GM19452 (cell line): Measurements from ENCODE around the gene ANKRD17.
"Not testable (repeated sequence)": the region's sequence is repeated elsewhere in the genome, so short reads cannot be mapped to it uniquely, and the experiment has no call there.

Experiments used
- ATAC-seq: cut with Tn5 transposase; IDR thresholded peaks from one replicate; pipeline ENCODE4 v1.9.1; 2021; ENCODE audit not compliant: unreplicated experiment

The ANKRD17 gene, protein sequence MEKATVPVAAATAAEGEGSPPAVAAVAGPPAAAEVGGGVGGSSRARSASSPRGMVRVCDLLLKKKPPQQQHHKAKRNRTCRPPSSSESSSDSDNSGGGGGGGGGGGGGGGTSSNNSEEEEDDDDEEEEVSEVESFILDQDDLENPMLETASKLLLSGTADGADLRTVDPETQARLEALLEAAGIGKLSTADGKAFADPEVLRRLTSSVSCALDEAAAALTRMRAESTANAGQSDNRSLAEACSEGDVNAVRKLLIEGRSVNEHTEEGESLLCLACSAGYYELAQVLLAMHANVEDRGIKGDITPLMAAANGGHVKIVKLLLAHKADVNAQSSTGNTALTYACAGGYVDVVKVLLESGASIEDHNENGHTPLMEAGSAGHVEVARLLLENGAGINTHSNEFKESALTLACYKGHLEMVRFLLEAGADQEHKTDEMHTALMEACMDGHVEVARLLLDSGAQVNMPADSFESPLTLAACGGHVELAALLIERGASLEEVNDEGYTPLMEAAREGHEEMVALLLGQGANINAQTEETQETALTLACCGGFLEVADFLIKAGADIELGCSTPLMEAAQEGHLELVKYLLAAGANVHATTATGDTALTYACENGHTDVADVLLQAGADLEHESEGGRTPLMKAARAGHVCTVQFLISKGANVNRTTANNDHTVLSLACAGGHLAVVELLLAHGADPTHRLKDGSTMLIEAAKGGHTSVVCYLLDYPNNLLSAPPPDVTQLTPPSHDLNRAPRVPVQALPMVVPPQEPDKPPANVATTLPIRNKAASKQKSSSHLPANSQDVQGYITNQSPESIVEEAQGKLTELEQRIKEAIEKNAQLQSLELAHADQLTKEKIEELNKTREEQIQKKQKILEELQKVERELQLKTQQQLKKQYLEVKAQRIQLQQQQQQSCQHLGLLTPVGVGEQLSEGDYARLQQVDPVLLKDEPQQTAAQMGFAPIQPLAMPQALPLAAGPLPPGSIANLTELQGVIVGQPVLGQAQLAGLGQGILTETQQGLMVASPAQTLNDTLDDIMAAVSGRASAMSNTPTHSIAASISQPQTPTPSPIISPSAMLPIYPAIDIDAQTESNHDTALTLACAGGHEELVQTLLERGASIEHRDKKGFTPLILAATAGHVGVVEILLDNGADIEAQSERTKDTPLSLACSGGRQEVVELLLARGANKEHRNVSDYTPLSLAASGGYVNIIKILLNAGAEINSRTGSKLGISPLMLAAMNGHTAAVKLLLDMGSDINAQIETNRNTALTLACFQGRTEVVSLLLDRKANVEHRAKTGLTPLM (N-terminal part only)

GRCh38 chr4:73258686-73259570 lies at the start of gene ANKRD17:
ANKRD17 (minus strand) TSS chr4:73258798; CDS start chr4:73258668, 130 bp downstream.
- ATAC-seq, result peak; percentile 77

- no peak for ATAC-seq
Observed at GRCh38 chr4:73308286-73308685, 49.7 kb upstream of the ANKRD17 start.

DNA sequence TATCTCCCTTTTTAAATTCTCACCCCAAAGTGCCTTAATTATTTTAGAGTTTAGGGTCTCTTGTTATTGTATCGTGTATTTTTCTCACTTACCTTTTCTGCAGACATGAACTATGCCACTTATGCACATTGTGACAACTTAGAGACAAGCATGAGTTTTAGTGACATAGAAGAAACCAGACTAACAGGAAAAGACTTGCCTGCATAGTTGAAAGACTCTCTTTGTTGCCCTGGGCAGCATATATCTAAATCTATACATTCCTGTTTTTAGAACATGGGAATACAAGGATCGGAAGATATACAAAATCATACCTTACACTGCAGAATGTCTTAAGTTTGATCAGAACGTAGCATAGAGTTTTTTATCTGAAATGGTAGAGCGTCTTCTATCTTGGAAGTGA lies 45.1 kb upstream of the ANKRD17 start:
- ATAC-seq, result no peak

DNA sequence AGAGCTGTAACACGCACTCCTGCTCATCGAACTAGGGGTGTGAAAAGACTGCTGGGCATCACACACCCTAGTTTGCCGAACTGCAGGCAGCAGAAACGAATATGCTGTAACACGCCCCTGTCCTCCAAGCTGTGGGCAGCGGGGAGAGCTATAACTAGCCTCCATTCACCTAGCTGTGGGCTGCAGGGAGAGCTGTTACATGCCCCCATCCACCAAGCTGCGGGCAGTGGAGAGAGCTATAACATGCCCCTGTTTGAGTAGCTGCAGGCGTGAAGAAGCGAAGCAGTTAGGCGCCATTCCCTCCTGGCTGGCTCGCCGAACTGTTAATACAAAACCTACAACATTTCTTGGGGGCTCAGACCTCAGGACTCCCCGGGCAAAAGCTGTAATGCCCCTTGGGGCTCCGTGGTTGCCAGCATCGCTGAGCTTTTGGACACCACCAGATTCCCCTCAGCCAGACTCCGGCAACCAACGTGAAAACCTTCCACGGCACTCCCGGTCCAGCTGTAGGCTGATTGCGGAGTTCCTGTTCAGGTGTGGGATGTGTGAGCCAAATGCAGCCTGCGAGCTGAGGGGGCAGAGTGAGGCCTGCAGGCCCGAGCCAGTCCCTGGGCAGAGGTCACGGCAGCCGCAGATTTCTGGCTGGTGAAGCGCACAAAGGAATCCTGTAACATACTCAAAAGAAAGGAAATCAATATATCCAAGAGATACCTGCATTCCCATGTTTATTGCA lies 41.1 kb upstream of the ANKRD17 start:
- ATAC-seq, result no peak

GRCh38 chr4:73292661-73293060 lies 34.1 kb upstream of the ANKRD17 start:
- ATAC-seq, result not testable (repeated sequence)

GRCh38 chr4:73281982-73282381 lies 23.4 kb upstream of the ANKRD17 start:
- ATAC-seq, result no peak

DNA sequence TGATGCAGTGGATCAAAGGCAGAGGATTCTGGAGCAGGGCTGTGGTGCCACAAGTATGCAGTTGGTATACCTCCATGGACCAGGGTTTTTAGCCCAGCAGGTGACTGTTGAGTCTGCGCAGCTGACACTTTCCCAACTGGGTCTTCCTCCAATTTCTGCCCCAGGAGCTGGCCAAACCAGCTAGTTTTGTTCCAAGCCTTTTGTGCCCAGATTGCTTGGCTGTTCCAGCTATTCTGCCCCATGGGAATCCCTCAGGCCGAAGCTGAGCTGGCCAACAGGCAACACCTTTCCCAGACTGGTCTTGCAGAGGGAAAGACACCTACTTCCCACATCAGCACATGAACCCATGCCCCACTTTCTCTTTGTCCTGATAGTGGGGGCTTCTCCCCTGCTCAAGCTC lies 22.8 kb upstream of the ANKRD17 start:
- ATAC-seq, result no peak

GRCh38 chr4:73277201-73277600 lies 18.6 kb upstream of the ANKRD17 start:
- no peak for ATAC-seq

GRCh38 chr4:73275318-73275654 lies 16.7 kb upstream of the ANKRD17 start:
- no peak for ATAC-seq

DNA sequence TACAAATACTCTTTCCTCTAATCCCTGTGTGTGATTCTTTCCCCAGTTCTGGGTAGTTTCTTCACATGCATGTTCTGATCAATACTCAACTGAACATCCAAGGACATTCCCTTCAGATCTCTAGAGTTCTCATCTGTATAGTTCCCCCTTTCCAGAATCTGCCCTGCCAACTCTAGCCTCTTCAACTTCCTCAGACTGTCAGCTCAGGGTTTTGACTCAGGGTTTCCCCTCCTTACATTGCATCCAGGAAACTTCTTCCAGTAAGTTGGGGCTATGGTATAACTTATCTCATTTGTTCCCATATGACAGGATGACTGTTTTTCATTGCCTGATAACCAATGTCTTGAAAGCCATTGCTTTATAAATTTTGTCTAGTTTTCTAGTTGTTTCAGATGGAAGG lies 14.2 kb upstream of the ANKRD17 start:
- ATAC-seq, result no peak

GRCh38 chr4:73267050-73267449 lies 8.5 kb upstream of the ANKRD17 start:
- ATAC-seq, result no peak

GRCh38 chr4:73259571-73260090 lies 1.0 kb upstream of the ANKRD17 start:
- ATAC-seq, result peak; percentile 7

GRCh38 chr4:73258436-73258685 lies 237 bp downstream of the ANKRD17 start:
- ATAC-seq, result peak; percentile 25

- ATAC-seq, result no peak
Observed at GRCh38 chr4:73257651-73258435, 755 bp downstream of the ANKRD17 start.

GRCh38 chr4:73257234-73257633 lies 1.4 kb downstream of the ANKRD17 start:
- ATAC-seq, result no peak

GRCh38 chr4:73255847-73256246 lies 2.8 kb downstream of the ANKRD17 start:
- ATAC-seq, result not testable (repeated sequence)

DNA sequence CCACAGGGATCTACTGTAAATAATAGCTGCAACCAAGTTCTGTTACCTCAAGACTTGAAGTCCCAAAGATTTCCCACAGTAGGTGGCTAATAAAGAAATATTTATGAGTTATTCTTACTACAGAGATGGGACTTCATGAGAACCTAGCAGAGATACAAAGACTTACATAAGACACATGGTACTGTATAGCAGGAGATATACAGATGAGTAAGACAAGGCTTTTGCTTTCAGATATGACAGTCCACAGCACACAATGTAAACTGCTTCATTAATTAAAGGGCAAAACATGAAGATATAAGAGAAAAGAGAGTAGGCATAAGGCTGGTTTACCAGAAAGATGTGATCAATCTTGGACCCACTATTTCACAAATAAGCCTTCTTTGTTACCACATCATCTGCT lies 6.6 kb downstream of the ANKRD17 start:
- no peak for ATAC-seq

DNA sequence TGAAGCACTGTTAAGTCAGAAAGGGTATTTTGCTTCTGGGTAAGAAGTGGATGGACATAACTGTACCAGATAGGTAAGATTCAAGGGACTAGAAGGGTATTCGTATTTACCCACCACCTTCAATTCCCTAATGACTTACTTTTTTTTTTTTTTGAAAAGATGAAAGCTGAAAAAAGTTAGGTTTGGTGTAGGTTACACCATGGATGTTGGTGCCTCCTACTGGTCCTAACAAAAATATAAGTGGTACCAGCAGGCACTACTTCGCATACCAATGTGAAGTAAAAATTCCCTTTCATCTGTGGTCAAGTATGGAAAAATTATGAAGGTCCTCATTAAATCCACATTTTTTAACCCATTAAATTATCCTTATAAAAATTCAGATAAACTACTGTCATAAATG lies 7.2 kb downstream of the ANKRD17 start:
- no peak for ATAC-seq

- no peak for ATAC-seq
Observed at GRCh38 chr4:73250642-73251041, 8.0 kb downstream of the ANKRD17 start.
